Esophagus mucosa (tissue), 1 donor: ENCODE data around the gene NPHP4. TPM values are rescaled to one million over a fixed set of nuclear protein-coding genes. Genes with fewer than 3 reads are reported as not detected.
"Not testable (repeated sequence)": the region's sequence is repeated elsewhere in the genome, so short reads cannot be mapped to it uniquely, and the experiment has no call there.

Experiments used
- ATAC-seq: fragments of 200-7000 bp; cut with Tn5 transposase; one replicate; pipeline ENCODE4 v1.9.1; 2020
- total RNA-seq: library from RNA; stranded (reverse); gene quantifications from one replicate; pipeline ENCODE4 v1.2.4, GENCODE V29; 2023
- donor health status: DM: yes; HTN: yes; CAD: no.

Gene NPHP4
- total RNA-seq, 1 donor from 2014 or later = 4.7 TPM

DNA sequence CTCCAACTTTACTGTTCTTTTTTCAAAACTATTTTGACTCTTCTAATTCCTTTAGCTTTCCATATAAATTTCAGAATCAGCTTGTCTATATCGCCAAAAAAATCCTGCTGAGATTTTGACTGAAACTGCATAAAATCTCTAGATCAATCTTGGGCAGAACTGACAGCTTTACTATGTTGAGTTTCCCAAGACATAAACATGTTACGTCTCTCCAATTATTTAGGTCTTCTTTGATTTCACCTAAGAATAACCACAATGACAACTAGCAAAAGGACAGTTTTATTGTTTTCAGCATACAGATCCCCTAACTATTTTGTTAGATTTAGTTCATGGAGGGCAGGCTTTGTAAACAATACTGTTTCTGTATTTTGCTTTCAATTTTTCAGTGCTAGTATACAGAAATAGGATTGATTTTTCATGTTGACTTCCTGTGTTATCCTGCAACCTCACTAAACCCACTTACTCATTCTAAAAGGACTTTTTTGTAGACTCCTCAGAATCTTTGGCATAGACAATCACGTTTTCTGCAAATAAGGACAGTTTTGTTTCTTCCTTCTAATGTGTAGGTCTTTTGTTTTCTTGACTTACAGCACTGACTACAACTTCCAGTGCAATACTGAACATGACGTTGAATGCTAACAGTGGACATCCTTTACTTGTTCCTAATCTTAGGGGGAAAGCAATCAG is 63.4 kb downstream of the NPHP4 start:
- no peak for ATAC-seq

GRCh38 chr1:5927506-5928370 is 64.5 kb downstream of the NPHP4 start:
- ATAC-seq = peak; percentile 96

- ATAC-seq = no peak
Observed at GRCh38 chr1:5926686-5927435, 65.4 kb downstream of the NPHP4 start.

- not testable (repeated sequence) for ATAC-seq
Observed at GRCh38 chr1:5922700-5923330, 69.4 kb downstream of the NPHP4 start.

DNA sequence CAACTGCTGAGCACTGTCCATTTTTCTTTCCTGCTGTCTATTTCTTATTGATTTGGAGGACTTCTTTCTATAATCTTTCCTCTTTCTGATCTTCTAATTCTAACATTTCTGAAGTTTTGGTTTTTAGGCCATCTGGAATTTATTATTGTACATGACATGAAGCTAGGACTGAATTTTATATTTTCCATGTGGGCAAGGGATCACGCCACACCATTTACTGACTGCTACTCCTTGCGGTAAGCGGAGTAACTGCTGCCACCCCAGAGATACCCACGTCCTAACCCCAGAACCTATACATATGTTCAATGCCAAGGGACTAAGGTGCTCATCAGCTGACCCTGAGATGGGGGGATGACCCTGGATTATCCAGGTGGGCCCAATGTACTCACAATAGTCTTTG is 70.6 kb downstream of the NPHP4 start:
- ATAC-seq = no peak

GRCh38 chr1:5921129-5921528 is 71.1 kb downstream of the NPHP4 start:
- no peak for ATAC-seq

GRCh38 chr1:5920201-5920600 is 72.0 kb downstream of the NPHP4 start:
- ATAC-seq = no peak

- no peak for ATAC-seq
Observed at GRCh38 chr1:5918275-5918649, 74.0 kb downstream of the NPHP4 start.

DNA sequence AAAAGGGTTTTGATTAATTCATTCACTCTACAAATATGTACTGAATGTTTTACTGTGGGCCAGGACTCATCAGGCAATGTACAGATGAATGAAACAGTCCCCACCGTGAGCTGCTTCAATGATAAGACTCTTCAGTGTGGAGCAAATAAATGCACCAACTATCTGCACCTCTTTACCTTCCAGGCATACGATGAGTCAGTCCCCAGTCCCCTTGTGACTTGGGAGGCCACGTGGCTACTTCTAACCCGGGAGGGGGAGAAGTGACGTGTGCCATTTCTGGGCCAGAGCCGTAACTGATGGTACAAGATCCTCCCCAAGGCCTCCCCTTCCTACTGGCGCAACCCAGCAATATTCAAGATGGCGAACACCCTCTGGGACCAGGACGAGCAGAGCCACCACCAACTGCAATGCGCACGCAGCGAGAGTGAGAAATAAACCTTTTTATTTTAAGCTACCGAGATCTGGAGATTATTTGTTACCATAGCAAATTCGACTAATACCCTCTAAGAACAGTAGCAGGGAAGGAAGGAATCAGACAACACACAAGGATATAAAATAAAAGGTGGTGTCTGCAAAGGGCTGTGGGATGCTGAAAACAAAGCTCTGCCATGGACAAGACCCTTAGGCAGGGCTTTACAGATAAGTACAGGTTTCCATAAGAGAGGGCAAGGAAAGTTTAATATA is 74.5 kb downstream of the NPHP4 start:
- ATAC-seq = no peak

GRCh38 chr1:5917281-5917590 is 75.0 kb downstream of the NPHP4 start:
- no peak for ATAC-seq

GRCh38 chr1:5916572-5917280 is 75.5 kb downstream of the NPHP4 start:
- no peak for ATAC-seq

DNA sequence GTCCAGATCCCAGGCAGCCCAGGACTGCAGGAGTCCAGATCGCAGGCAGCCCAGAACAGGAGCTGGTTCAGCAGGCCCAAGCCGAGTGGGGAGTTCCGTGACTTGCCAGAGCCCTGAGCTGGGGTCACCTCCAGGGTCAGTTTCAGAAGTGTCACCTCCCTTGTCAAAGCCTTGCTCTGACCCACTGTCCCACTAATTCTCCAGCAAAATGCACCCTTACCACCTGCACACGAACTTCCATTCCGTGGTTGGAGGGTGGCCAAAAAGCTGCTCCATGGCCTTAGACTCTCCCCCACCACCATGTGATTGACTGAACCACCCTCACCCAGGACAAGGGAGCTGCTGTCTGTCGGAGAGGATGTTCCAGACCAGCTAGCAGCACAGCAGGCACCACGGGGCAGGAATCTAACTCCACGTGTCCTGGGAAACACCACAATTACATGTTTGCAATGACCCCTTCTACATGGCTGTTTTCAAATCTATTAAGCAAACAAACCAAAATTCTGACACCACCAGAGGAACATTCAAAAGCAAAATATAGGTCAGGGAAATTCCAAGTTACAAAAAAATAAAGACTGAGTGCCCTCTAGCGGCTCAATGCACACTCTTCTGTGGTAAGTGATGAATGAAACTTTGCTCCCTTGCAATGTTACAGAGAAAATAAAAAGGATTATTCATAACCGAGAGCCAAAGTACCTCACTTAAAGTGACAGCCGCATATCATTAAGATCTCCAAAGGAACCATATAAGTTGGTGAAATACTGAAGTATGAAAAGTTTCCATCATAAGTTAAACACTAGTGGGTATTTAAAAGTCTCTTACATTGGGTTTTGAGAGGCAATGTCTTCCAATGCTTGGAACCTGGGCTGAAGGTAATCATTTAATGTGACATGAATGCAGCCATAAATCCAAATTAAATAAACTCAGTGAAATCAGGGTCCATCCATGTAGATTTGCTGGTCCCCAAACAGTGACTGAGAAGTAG is 76.3 kb downstream of the NPHP4 start:
- peak; percentile 23 for ATAC-seq

DNA sequence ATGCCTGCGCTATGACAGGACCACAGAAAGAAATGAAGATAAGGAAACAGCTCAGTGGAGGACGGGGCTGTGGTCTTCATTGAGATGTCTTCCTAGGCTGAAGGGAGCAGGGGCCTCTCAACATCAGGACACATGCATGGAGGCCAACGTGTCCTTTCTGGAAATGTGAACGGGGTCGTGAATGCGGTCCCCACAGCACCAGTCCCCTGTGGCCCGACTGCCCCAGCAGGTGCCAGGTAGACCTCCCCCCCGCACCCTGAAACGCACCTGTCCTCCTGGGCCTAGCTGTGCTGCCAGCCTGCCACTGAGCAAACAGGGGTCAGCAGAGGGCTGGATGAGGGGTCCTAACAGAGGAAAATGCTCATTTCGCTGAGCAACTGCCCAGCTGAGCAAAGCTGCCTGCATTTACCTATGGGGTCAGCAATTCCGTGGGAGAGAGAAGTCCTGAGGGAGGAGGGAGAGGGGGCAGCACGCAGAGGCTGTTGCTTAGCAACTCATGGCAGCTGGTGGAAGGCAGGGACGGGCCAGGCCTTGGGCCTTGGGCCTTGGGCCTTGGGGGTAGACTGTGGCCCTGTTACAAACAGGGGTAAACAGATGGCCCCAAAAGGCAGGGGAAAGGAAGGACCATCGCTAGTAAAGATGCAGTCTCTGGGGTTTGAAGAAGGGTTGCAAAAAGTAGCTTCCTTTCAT is 77.4 kb downstream of the NPHP4 start:
- no peak for ATAC-seq

DNA sequence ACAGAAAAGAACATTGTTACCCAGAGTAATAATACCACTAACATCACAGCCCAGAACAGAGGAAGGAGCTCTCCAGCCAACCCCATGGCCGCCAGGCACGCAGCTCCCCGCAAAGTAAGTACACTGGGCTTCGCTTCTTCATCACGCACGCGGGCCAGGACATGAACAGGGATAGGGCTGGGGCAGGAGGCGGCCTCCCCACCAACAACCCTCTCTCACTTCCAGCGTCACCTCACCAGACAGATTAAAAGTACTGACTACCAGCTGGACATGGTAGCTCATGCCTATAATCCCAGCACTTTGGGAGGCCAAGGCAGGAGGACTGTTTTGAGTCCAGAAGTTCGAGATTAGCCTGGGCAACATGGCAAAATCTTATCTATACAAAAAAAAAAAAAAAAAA is 78.3 kb downstream of the NPHP4 start:
- ATAC-seq = no peak

DNA sequence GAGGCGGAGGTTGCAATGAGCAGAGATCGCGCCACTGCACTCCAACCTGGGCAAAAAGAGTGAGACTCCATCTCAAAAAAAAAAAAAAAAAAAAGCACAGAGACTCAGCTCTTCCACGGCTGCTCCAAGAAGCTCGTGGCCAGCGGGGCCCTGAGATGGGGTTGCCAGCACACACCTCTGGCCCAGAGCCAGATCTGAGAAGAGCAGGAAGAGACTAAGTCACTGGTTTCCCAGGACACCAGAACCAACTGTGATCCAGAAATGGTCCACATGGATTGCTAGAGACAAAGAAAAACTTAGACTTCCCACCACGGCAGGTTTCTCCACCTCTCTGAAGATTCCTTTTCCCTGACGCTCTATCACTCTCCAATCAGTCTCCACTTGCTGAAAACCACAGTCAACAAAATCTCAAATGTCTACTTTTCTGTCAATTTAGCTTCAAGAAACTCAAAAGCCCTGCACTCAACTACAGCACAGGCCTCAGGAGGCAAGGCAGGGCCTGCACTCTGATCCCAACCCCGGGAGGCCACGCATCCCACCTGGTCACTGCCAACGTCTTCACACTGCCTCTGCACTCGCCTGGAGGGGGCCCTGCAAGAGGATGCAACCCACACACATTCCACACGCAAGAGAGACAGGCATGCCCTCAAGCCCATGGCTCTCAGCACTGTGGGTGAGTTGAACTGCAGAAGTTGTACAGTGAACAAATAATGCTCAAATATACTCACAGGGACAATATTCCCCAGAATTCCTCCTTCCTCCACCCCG is 79.0 kb downstream of the NPHP4 start:
- ATAC-seq = no peak

DNA sequence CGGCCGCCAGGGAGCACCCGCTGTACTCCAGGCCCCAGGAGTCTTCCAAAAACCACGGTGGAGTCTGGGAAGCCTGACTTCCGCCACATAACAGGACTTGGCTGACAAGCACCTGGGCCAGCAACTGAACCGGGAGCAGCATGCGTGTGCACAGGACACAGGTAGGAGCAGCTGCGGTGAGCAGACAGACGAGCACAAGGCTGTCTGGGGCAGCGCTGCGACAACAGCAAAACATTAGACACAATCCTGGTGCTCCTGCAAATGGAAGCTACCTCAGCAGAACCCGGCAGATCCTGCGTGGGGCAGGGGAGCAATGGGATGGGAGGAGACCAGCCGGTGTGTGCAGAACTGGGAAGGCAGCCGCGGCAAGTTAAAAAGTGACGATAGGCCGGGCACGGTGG is 80.4 kb downstream of the NPHP4 start:
- ATAC-seq = no peak

DNA sequence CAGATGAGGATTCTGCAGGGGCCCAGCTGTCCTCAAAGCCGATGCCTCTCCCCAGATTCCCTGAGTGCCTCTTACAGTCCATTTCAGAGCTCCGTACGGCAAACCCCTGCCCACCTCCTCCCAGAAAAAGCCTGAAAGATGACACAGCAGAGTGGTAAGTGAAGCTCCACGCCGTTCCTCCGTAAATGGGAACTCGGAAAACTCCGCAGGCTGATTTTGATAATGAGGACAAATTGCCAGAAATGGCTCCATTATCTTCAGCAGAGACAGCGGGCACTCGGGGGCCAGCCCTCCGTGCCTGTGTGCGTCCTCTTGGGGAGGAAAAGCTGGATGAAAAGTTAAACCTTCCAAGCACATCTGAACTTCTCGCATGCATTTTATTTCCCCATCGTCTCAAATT is 81.1 kb downstream of the NPHP4 start:
- ATAC-seq = no peak

GRCh38 chr1:5910666-5911065 is 81.6 kb downstream of the NPHP4 start:
- no peak for ATAC-seq

- no peak for ATAC-seq
Observed at GRCh38 chr1:5910276-5910620, 82.0 kb downstream of the NPHP4 start.
